Stimulated activated CD8-positive, alpha-beta memory T cell treated with anti-CD3 and anti-CD28 coated beads, Interleukin-12 subunit alpha, Interleukin-12 subunit beta, amount 100 ng/mL, for 1 hour (primary cell): Measurements from ENCODE around the gene MAPK12.
"Not testable (repeated sequence)": the region's sequence is repeated elsewhere in the genome, so short reads cannot be mapped to it uniquely, and the experiment has no call there.

Source experiments
- DNase-seq: peaks from one replicate; pipeline ENCODE4 v3.0.0-alpha.2; 2020; ENCODE audit warnings: low read depth

MAPK12 gene

DNA sequence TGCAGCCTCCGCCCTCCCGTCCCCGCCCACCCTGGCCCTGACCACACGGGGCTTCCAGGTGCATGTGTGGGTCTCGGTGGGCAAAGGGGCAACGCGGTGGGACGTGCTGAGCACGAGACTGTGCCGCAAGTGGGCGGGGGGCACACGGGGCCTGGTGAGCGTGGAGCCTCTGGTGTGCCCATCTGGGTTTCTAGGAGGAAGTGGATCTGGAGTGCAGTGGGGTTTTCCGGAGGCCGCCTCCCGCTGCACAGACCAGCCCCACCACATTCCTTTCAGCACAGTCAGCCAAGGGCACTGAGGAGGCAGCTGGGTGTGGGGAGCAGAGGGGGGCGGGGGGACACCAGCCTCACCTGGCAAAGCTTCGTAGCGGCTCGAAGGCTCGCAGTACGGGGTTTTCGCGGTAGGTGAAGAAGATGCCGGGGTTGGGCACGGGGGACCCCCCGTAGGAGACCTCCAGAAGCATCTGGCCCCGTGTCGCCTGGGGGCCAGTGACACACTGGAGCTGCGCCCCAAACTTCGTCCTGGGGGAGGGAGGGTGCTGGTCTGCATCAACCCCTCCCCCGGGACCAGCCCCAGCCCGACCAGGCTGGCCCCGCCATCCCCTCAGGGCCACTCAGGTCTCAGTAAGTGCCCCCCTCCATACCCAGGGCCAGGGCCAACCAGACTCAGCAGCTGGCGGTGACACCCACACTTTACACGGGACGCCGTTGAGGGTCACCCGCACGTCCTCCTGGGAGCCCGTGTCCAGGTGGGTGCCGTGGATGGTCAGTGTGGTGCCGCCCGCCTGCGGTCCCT is 21.1 kb upstream of the MAPK12 start:
- no peak for DNase-seq

DNA sequence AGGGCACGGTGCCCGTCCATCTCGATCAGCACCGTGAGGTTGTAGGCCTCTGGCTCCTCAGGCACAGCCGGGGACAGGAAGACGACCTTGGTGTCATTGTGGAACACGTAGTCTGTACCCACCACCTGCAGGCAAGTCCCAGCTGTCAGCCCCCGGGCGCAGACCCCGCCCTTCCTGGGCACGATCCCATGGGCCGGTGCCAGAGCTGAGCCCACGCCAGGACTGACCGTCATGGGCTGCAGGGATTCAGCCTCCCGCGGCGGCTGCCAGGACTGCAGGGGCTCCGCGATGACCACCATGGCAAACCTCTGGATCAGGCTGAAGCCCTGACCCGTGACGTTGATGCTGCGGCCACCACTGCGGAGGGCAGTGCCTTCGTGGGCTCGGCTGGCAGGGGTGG is 20.5 kb upstream of the MAPK12 start:
- DNase-seq: no peak

DNA sequence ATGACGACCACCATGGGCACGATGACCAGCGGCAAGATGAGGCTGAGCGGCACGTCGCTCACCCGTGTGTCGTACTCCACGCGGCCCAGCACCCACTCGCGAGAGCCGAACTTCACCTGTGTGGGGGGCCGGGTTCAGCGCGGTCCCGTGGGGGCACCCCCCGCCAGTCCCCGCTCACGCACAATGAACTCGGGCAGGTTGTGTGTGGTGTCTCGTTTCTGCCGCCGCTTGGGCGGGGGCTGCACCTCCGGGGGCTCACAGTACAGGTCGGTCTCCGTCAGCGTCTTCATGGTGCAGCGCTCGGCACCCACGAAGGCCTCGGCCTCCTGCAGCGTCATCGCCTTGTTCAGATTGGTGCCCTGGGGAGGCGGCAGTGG is 19.9 kb upstream of the MAPK12 start:
- DNase-seq: no peak

DNA sequence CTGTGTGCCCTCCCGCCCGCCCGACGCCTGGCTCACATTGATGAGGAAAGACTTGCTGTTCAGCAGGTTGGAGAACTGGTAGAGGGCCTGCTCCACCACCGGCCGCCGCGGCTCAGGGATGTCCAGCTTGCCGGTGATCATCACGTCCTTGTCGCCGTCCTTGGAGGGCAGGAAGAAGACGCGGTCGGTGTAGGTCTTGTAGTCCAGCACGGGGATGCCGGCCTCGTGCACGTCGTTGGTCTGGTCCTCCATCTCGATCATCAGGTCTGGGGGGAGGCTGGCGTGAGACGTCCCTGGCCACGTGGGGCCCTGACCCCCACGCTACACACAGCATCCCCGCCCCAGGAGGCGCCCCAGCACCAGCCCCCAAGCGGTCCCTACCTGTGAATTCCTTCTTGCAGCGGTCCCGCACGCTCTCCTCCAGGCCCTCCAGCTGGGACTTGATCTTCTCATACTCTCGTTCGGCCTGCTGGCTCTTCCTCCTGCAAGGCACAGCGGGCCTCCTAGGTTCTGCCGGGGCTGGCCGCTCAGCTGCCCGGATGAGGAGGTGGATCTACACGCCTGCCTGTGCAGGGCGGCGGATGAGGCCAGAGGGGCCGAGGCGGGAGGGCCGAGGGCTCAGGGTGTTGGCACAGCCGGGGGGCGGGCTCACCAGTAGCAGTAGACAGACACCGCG is 19.4 kb upstream of the MAPK12 start:
- DNase-seq: no peak

DNA sequence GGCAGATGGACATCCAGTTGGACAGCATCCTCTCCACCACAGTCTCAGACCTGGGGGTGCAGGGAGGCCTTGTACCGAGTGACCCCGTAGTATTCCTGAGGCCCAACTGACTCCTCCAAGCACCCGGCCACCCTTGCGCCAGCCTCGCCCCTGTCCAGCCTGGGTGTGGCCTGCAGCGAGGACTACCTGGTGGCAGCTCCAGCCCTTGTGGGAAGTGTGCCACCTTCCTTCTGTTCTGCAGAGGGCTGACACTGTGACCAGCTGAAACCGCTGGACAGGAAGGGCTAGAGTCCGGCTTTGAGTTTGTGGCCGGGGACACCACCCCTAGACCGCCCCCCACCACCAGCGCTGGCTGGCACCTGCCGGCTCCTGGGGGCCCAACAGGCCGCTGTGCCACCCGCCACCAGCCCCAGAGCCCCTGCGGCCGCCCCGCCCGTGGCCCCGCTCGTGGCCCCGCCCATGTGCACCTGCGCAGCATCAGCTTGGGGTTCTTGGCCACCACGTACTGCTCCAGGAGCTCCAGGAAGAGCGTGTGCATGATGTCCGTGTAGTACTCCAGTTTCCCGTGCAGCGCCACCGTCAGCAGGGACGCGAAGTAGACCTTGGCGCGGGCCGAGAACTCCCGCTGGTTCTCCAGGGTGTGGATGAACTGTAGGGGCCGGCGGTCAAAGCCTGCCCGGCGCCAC is 18.7 kb upstream of the MAPK12 start:
- no peak for DNase-seq

DNA sequence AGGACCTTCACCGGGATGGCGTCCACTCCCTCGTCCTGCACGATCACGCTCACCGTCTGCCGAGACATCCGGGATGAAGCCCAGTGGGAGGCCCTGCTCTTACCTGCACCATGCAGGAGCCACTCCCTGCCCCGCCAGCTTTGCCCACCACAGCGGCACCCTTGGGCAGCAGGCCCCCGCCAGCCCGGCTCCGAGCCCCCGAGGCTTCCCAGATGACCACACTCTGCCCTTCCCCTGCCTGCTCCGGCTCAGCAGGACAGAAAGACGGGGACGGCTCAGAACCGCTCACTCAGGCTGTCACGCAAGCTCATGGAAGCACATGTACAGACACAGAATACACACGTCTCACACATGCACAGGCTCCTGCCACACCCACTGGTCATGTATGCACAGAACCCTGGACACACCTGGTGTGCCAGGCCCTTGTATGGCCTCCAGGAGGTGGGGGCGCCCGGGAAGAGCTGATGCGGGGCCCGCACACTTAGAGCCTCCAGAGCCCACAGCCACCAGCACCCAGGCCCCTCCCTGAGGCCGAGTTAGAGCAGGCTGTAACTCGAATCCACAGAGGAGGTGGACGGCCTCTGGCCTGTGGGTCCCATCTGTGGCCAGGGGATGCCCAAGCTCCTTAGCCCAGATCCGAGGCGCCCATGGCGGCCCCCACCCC is 17.6 kb upstream of the MAPK12 start:
- no peak for DNase-seq

DNA sequence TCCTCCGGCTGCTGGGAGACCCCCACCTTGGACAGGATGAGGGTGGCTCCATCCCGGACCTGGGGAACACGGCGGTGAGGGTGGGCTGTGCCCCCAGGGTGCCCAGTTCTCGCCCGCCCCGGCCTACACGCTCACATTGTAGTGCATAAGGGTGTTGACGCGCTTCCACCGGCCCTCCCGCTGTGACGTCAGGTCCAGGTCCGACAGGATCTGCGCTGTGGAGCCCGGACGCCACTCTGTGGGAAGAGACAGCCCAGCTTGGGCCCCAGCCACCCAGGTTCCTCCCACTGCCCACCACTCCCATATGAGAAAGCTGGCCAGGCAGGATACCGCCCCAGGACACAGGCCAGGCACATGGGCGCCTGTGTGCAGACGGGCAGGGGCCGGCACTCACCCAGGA is 17.0 kb upstream of the MAPK12 start:
- DNase-seq: no peak

DNA sequence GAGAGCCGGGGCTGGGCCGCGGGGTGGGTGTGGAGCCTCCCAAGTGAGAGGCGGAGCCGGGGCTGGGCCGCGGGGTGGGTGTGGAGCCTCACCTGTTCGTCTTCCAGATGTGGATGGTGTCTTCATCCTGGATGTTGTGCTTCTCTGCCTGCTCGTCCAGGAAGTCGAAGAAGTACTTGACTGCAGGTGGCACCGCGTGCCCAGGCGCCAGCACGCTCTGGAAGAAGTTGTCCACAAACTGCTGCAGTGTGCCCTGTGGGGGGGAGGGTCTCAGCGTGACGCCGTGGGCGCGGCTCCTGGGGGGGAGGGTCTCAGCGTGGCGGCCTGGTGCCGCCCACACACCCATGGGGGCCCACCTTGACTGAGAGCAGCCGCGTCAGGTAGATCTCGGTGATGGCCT is 16.3 kb upstream of the MAPK12 start:
- DNase-seq: no peak

DNA sequence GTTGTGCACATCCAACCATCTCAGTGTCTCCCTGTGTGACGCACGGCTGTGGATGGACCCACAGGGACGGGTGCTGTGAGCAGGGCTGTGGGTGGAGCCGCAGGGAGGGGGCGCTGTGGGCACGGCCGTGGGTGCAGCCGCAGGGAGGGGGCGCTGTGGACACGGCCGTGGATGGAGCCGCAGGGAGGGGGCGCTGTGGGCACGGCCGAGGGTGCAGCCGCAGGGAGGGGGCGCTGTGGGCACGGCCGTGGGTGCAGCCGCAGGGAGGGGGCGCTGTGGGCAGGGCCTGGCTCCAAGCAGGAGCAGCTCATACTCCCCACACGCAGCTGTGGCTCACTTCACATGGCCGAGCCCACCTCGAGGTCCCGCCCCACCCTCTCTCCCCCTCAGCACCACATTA is 14.7 kb upstream of the MAPK12 start:
- no peak for DNase-seq

DNA sequence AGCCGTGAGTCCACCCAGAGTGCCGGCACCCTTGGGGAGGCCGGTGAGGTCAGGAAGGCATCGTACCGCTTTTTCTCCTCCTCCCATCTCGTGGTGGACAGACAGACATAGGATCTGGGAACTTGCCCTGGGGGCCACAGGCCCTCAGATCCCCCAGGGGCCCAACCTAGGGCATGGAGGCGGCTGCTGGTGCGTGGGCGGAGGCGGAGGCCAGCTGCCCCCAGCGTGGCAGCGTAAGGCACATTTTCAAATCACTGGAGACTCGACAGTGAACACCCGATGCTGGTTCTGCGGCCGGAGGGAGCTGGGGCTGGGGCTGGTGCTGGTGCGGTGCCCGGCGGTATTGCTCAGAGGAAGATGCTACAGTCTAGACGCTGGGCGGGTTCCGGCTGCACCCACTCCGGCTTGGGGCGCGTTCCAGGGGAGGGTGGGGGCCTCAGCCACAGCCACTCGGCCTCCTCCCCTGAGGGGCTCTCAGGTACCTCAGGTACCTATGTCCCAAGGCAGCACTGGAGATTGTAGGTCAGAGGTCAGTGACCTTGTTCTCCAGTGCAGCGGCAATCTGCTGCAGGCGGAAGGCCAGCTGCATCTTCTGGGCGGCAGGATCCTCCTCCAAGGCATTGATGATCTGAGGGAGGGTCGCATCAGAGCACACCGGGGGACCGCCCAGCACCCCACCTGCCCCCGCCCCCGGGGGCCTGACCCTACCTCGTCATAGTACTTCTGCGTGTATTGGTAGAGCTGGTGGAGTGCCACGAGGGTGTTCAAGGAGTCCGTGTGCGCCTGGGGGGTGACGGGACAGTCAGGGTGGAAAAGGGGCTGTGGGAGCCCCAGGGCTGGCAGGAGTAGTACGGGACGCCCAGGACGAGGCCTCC is 13.9 kb upstream of the MAPK12 start:
- no peak for DNase-seq

DNA sequence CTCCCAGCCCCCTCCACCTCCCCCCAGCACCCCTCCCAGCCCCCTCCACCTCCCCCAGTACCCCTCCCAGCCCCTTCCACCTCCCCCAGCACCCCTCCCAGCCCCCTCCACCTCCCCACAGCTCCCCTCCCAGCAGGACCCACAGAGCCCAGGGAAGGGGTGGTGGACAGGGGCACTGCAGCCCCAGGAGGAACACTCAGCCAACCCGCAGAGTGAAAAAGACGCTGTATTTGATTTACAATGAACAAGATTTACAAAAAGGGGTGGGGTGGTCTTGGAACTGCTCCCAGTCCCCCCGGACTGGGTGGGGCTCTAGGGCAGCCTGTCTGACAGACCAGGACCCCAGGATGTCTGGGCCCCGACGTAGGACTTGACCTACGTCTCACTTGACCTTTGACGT is 13.3 kb upstream of the MAPK12 start:
- no peak for DNase-seq

DNA sequence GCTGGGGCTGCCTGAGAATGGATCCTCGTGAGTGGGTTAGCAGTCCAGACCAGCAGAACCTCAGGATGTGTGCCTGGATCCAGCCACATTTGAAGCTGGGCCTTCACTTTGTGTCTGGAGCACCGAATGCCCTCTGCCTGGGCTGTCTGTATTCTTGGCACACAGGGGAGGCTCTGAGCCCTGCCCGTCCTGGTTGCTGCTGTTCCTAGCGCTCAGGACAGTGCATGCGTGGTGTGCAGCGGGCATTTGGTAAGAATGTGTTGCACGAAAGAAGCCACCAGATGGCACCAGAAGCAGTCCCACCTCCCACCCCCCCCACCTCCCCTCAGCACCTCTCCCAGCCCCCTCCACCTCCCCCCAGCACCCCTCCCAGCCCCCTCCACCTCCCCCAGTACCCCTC is 12.8 kb upstream of the MAPK12 start:
- no peak for DNase-seq

DNA sequence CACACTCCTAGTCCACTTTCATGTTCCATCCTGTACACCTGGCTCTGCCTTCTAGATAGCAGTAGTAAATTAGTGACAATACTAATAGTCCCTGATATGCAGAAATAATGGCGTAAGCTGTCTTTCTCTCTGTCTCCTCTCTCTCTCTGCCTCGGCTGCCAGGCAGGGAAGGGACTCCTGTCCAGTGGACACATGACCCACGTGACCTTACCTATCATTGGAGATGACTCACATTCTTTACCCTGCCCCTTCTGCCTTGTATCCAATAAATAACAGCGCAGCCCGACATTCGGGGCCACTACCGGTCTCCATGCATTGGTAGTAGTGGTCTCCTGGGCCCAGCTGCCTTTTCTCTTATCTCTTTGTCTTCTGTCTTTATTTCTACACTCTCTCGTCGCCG is 12.3 kb upstream of the MAPK12 start:
- DNase-seq: not testable (repeated sequence)

DNA sequence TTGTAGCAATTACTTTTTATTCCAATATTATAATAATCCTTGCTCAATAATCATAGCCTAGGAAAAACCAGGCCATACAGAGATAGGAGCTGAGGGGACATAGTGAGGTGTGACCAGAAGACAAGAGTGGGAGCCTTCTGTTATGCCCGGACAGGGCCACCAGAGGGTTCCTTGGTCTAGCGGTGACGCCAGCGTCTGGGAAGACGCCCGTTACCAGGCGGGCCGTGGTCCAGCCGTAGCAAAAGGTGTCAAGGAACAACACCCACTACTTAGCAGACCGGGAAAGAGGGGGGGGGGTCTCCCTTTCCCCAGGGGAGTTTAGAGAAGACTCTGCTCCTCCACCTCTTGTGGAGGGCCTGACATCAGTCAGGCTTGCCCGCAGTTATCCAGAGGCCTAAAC is 11.9 kb upstream of the MAPK12 start:
- DNase-seq: not testable (repeated sequence)

DNA sequence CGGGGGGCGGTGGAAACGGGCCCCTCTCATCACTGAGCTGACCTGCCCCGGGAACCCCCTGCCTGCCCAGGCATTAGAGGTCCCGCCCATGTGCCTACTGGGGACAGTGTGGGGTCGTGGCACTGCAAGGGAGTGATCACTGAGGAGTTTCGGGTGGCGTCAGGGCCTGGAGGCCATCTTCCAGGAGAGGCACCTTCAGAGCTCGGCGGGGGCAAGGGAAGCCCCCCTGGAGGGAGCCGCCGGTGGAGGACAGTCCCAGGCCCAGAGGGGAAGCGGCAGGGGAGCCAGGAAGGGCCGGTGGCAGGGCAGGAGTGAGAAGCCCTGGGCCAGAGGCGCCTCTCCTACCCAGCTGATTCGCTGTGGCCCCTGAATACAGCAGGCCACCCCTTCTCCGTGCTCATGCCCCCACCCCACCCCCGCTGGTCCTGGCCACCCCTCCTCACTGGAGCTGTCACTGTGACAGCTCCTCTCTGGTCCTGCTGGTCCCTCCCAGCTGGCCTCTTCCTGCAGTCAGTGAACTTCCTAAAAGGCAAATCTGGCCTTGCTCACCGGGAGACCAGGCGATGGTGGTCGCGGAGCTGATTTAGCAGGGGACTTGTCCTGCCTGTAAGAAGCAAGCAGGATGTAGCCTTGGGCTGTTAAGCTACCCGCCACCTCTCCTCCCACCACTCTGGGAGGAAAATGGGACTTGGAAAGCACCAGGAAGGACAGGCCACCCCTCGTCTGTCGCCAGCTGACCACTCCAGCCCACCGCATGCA is 10.7 kb upstream of the MAPK12 start:
- no peak for DNase-seq

DNA sequence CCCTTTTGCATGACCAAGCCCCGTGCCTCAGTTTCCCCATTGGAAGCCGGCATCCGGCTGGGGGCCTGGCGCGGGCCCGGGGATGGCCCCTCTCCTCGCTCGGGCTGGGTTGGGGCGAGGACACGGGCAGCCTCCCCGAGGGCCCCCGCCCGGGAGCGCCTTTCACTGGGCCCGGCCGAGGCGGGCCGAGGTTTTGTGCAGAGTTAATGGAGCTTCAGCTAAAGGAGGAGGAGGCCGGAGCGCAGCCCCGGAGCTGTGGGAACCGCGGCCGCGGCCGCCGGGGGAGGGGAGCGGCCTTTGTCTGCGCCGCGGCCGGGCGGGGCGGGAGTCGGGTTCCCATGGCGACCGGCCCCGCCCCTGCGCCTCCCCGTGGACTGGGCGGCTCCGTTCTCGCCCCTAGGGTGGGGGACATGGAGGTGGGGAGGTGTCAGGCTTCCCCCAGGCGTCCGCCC is 10.1 kb upstream of the MAPK12 start:
- DNase-seq: peak; percentile 12

DNA sequence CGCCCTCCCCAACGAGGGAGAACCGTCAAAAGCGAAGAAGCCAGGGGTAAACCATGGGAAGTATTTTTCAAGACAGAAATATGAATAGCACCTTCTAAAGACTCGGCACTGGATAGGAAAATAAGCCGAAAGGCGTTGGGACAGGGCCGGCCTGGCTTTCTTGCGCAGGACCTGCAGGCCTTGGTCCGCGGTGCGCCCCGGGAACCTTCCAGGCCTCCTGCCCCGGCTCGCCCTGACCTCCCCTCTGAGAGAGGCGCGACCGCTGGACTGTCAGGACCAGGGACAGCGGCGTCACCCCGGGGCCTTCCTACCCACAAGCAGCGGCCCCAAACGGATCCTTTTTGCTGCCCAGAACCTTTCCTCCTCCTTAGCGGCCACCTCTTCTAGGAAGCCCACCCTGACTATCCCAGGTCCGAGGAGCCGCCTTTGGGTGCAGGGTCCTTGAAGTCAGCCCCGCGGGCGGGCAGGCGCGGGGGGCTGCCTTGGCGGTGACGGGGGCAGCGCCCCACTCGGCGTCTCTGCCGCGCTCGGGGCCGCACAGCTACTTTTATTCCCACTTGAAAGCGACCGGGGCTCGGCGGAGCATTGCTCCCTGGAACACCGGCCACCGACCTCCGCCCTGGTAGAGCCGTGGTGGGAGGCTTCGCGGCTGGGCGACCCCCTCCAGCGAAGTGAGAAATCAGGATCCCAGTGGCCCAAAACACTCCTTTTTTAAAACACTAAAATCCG is 9.3 kb upstream of the MAPK12 start:
- peak; percentile 35 for DNase-seq

DNA sequence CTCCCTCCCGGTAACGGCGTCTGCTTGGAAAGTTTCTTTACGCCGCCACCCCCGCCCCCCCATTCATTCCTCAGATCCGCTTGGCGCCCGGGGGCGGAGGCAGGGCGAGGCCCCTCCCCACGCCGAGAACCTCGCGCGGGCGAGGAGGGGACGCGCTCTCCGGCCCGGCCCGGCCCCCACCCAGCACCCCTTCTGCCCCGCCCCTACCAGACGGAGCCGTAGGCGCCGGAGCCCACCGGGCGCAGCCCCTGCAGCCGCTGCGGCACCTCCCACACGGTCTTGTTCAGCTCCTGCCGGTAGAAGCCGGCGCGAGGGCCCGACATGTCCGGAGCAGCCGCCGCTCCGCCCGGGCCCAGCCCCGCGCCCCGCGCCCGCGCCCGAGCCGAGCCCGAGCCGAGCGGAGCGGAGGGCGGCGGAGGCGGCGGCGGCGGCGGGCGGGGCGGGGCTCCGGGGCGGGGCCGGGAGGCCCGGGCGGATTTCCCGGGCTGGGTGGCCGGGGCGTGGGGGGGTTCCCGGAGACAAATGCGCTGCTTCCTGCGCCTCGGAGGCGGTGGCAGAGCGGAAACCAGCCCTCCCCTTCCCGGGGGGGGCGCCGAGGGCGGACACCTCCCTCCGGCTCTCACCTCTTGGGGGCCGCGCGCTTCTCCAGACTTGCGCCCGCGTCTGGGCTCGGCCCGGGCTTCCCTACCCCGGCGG is 8.6 kb upstream of the MAPK12 start, which contains the start of gene MAPK11:
Gene MAPK11 (minus strand): TSS at position 411 of the 696 bp plus-strand sequence. CDS start 88 bp downstream, at position 323.
- peak; percentile 46 for DNase-seq

DNA sequence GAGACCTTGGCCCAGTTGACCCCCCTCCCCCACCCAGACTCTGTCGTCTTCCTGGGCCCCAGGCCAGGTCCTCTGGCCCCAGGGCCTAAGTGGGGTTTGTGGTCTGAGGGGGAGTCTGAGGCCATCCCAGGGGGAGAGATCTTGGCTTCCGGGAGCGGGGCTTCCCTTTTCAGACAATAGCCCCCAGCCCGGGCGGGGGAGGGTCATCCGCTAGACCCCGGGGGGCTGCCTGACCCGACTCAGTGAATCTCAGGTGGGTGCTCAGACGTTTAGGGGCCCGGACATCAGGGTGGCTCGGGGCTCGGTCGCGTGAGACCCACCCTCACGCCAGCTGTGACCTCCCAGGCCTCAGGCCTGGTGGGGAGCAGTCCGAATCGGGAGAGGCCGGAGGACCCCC is 8.1 kb upstream of the MAPK12 start:
- DNase-seq: no peak
